ENCODE data around the gene SERGEF. TPM values are rescaled to one million over a fixed set of nuclear protein-coding genes. Genes with fewer than 3 reads are reported as not detected.

Gene SERGEF
- total and polyA plus RNA-seq, 2 of the 4 experiments (the other 2 are of a cell fraction) = 12.2 to 18.1 TPM

DNA sequence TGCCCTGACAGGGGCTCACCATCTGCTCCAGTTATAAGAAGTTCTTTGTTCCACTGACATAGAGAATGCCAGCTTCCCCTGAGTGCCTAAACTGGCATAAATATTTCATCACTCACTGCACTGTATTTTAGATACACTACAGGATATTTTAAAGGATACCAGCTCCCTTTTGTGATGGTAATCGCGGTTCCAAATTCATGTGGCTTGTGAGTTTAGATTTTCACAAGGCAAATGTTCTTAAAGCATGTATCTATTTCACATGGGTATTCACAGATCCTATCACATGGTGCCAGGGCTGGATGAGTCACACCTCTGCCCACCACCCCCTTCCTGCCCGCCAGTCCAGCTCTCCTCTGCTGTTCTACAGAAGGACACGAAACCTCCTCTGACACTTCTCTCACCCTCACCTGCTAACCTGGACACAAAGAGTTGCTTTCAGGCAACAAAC is 172.7 kb downstream of the SERGEF start:
- Histone ChIP-seq H3K79me1 (ENCODE audit: low read depth in 1 of 2, low read length in 2 of 2) (no peaks in the 10 kb centered on the region), H2AK9ac (replicated peaks; ENCODE audit: low read depth, low read length, poor library complexity) (no peak overlapping the region), H2BK20ac (ENCODE audit: low read depth, low read length) (no peak overlapping the region), H2AK5ac (ENCODE audit: low read depth, low read length) (no peak overlapping the region), H4K5ac (ENCODE audit: low read depth, low read length) (no peak overlapping the region), H3K23ac (ENCODE audit: low read depth, low read length) (no peak overlapping the region), H2BK15ac (ENCODE audit: low read depth, low read length) (no peak overlapping the region), H2BK120ac (ENCODE audit: low read depth, low read length) (no peak overlapping the region), H3K9me3 (ENCODE audit: control insufficient read depth, insufficient read depth, low read length) (no peaks in the 10 kb centered on the region), H2AFZ (replicated peaks; ENCODE audit: low read length, poor library complexity) (peak overlapping the region; percentile 17), H3K4me3 (ENCODE audit: insufficient read depth, low read depth, low read length) (no peak overlapping the region), H3K18ac (ENCODE audit: low read depth, low read length) (no peak overlapping the region), H3K4me2 (ENCODE audit: low read depth, low read length) (no peak overlapping the region), H4K91ac (ENCODE audit: insufficient read depth, low read depth, low read length) (no peak overlapping the region), H3K27me3 (ENCODE audit: control insufficient read depth, insufficient read depth, low read length) (no peaks in the 10 kb centered on the region), H2BK5ac (ENCODE audit: low read depth, low read length, poor library complexity, severe bottlenecking) (no peak overlapping the region), H3K4ac (ENCODE audit: low read depth, low read length) (no peak overlapping the region; the same call in 1 of the 2 replicates), H3K14ac (replicated peaks; ENCODE audit: low read depth, low read length) (no peak overlapping the region), H3K9me1 (ENCODE audit: insufficient read depth, low read length) (peaks cover 7% of the 10 kb centered on the region), H3K36me3 (ENCODE audit: control insufficient read depth, insufficient read depth, low read length) (no peaks in the 10 kb centered on the region), H3K9ac (ENCODE audit: low read depth, low read length) (no peak overlapping the region), H4K8ac (ENCODE audit: low read depth in 2 of 2, low read length in 2 of 2) (no peak overlapping the region), H3K56ac (ENCODE audit: extremely low read depth, insufficient read depth, low read length) (no peak overlapping the region), H3K27ac (ENCODE audit: insufficient read depth, low read length) (no peak overlapping the region), H4K20me1 (ENCODE audit: insufficient read depth, low read length) (no peaks in the 10 kb centered on the region), H3K4me1 (ENCODE audit: control insufficient read depth, insufficient read depth, low read length) (peaks cover 4% of the 10 kb centered on the region)
- BruUV-seq (replicated peaks) = no TSS peak
- intact Hi-C loops (cut with micrococcal nuclease) = no loop called here
- dilution Hi-C loops (cut with HindIII; ENCODE audit: low sequenced_read_pairs, unreplicated experiment) = no loop called here
- no peak; the same call in 1 of the 2 replicates for ATAC-seq (ENCODE audit: low read depth)
- in situ Hi-C loops (cut with MboI; ENCODE audit: low sequenced_read_pairs) = no loop called here
- TF ChIP-seq SMC3 (IDR thresholded peaks at IDR 0.05; ENCODE audit: low read depth, low read length) = no peak
- no peak for TF ChIP-seq CEBPB (IDR thresholded peaks at IDR 0.05; ENCODE audit: low read depth, low read length)
- no peak for TF ChIP-seq RFX5 (IDR thresholded peaks at IDR 0.05; ENCODE audit: low read depth, low read length)
- TF ChIP-seq, protein P1, sequence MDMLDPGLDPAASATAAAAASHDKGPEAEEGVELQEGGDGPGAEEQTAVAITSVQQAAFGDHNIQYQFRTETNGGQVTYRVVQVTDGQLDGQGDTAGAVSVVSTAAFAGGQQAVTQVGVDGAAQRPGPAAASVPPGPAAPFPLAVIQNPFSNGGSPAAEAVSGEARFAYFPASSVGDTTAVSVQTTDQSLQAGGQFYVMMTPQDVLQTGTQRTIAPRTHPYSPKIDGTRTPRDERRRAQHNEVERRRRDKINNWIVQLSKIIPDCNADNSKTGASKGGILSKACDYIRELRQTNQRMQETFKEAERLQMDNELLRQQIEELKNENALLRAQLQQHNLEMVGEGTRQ (IDR thresholded peaks at IDR 0.05; ENCODE audit: low read depth, low read length) = peak; percentile 35; the same call in 1 of the 2 replicates
- no CpG with 5 or more reads among the region's 4 CpGs for WGBS, 2 experiments (ENCODE audit: extremely low coverage in 2 of 2, insufficient read length in 1 of 2)
- peak; percentile 22 for DNase-seq
- ChIA-PET POLR2A (ENCODE audit: unreplicated experiment) (no interaction called here), CTCF (interaction anchor here (0.5 to 1.2 kb wide), 2 partner anchors 12 to 16 kb away, joined by 3 to 4 read pairs; no protein-coding TSS in a partner anchor)

Measured in IMR-90 (cell line).